Measurements from ENCODE around the gene SKI.

DNA sequence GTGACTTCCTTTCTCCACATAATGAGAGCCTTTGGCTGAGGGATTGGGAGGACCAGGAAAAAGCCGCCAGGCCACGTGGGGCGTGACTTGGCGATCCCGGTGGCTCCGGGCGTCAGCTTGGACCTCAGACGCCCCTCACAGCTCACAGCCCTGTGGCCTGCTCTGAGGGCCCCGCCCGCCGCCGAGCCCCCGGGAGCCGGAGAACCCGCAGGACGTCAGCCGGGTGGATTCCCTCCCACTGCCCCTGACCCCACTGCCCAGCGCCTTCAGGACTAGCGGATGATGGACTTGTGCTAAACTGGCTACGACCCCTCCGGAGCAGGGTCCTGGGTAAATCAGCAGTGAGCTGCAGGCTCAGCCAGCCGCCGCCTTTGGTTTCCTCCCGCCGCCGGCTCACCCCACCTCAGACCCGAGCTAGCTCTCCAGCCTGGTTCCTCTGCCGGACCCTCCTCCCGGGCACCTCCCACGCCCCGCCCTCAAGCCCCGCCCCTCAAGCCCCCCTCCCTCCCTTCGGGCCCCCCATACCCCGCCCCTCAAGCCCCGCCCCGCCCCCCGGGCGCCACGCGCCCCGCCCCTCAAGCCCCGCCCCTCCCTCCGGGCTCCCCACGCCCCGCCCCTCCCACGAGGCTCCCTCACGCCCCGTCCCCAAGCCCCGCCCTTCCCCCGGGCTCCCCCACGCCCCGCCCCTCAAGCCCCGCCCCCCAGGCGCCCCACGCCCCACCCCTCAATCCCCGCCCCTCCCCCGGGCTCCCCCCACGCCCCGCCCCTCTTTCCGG lies 23.5 kb upstream of the SKI start:
- TF ChIP-seq, protein P1, sequence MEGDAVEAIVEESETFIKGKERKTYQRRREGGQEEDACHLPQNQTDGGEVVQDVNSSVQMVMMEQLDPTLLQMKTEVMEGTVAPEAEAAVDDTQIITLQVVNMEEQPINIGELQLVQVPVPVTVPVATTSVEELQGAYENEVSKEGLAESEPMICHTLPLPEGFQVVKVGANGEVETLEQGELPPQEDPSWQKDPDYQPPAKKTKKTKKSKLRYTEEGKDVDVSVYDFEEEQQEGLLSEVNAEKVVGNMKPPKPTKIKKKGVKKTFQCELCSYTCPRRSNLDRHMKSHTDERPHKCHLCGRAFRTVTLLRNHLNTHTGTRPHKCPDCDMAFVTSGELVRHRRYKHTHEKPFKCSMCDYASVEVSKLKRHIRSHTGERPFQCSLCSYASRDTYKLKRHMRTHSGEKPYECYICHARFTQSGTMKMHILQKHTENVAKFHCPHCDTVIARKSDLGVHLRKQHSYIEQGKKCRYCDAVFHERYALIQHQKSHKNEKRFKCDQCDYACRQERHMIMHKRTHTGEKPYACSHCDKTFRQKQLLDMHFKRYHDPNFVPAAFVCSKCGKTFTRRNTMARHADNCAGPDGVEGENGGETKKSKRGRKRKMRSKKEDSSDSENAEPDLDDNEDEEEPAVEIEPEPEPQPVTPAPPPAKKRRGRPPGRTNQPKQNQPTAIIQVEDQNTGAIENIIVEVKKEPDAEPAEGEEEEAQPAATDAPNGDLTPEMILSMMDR (conservative IDR thresholded peaks at IDR 0.05; ENCODE audit: low read depth in 2 of 2): no peak
- TF ChIP-seq, protein P2, sequence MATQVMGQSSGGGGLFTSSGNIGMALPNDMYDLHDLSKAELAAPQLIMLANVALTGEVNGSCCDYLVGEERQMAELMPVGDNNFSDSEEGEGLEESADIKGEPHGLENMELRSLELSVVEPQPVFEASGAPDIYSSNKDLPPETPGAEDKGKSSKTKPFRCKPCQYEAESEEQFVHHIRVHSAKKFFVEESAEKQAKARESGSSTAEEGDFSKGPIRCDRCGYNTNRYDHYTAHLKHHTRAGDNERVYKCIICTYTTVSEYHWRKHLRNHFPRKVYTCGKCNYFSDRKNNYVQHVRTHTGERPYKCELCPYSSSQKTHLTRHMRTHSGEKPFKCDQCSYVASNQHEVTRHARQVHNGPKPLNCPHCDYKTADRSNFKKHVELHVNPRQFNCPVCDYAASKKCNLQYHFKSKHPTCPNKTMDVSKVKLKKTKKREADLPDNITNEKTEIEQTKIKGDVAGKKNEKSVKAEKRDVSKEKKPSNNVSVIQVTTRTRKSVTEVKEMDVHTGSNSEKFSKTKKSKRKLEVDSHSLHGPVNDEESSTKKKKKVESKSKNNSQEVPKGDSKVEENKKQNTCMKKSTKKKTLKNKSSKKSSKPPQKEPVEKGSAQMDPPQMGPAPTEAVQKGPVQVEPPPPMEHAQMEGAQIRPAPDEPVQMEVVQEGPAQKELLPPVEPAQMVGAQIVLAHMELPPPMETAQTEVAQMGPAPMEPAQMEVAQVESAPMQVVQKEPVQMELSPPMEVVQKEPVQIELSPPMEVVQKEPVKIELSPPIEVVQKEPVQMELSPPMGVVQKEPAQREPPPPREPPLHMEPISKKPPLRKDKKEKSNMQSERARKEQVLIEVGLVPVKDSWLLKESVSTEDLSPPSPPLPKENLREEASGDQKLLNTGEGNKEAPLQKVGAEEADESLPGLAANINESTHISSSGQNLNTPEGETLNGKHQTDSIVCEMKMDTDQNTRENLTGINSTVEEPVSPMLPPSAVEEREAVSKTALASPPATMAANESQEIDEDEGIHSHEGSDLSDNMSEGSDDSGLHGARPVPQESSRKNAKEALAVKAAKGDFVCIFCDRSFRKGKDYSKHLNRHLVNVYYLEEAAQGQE (IDR thresholded peaks at IDR 0.05; ENCODE audit: unreplicated experiment): no peak
- TF ChIP-seq, protein P3, sequence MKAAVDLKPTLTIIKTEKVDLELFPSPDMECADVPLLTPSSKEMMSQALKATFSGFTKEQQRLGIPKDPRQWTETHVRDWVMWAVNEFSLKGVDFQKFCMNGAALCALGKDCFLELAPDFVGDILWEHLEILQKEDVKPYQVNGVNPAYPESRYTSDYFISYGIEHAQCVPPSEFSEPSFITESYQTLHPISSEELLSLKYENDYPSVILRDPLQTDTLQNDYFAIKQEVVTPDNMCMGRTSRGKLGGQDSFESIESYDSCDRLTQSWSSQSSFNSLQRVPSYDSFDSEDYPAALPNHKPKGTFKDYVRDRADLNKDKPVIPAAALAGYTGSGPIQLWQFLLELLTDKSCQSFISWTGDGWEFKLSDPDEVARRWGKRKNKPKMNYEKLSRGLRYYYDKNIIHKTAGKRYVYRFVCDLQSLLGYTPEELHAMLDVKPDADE (IDR thresholded peaks at IDR 0.05): no peak
- TF ChIP-seq EZH2 (IDR thresholded peaks at IDR 0.05; ENCODE audit: low read depth, unreplicated experiment) (no peak), POLR2AphosphoS5 (IDR thresholded peaks at IDR 0.05; ENCODE audit: low read depth) (peak; percentile 69), CREB1 (CRISPR knock-in tag; IDR thresholded peaks at IDR 0.05; ENCODE audit: low read depth) (no peak), EZH2phosphoT487 (IDR thresholded peaks at IDR 0.05; ENCODE audit: unreplicated experiment) (no peak), ZNF114 (CRISPR knock-in tag; IDR thresholded peaks at IDR 0.05) (no peak), NANOG (IDR thresholded peaks at IDR 0.05; ENCODE audit: borderline replicate concordance) (no peak)
- TF ChIP-seq, protein P4, sequence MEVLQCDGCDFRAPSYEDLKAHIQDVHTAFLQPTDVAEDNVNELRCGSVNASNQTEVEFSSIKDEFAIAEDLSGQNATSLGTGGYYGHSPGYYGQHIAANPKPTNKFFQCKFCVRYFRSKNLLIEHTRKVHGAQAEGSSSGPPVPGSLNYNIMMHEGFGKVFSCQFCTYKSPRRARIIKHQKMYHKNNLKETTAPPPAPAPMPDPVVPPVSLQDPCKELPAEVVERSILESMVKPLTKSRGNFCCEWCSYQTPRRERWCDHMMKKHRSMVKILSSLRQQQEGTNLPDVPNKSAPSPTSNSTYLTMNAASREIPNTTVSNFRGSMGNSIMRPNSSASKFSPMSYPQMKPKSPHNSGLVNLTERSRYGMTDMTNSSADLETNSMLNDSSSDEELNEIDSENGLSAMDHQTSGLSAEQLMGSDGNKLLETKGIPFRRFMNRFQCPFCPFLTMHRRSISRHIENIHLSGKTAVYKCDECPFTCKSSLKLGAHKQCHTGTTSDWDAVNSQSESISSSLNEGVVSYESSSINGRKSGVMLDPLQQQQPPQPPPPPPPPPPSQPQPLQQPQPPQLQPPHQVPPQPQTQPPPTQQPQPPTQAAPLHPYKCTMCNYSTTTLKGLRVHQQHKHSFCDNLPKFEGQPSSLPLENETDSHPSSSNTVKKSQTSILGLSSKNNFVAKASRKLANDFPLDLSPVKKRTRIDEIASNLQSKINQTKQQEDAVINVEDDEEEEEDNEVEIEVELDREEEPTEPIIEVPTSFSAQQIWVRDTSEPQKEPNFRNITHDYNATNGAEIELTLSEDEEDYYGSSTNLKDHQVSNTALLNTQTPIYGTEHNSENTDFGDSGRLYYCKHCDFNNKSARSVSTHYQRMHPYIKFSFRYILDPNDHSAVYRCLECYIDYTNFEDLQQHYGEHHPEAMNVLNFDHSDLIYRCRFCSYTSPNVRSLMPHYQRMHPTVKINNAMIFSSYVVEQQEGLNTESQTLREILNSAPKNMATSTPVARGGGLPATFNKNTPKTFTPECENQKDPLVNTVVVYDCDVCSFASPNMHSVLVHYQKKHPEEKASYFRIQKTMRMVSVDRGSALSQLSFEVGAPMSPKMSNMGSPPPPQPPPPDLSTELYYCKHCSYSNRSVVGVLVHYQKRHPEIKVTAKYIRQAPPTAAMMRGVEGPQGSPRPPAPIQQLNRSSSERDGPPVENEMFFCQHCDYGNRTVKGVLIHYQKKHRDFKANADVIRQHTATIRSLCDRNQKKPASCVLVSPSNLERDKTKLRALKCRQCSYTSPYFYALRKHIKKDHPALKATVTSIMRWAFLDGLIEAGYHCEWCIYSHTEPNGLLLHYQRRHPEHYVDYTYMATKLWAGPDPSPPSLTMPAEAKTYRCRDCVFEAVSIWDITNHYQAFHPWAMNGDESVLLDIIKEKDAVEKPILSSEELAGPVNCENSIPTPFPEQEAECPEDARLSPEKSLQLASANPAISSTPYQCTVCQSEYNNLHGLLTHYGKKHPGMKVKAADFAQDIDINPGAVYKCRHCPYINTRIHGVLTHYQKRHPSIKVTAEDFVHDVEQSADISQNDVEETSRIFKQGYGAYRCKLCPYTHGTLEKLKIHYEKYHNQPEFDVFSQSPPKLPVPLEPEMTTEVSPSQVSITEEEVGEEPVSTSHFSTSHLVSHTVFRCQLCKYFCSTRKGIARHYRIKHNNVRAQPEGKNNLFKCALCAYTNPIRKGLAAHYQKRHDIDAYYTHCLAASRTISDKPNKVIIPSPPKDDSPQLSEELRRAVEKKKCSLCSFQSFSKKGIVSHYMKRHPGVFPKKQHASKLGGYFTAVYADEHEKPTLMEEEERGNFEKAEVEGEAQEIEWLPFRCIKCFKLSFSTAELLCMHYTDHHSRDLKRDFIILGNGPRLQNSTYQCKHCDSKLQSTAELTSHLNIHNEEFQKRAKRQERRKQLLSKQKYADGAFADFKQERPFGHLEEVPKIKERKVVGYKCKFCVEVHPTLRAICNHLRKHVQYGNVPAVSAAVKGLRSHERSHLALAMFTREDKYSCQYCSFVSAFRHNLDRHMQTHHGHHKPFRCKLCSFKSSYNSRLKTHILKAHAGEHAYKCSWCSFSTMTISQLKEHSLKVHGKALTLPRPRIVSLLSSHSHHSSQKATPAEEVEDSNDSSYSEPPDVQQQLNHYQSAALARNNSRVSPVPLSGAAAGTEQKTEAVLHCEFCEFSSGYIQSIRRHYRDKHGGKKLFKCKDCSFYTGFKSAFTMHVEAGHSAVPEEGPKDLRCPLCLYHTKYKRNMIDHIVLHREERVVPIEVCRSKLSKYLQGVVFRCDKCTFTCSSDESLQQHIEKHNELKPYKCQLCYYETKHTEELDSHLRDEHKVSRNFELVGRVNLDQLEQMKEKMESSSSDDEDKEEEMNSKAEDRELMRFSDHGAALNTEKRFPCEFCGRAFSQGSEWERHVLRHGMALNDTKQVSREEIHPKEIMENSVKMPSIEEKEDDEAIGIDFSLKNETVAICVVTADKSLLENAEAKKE (CRISPR knock-in tag; IDR thresholded peaks at IDR 0.05): no peak

Measured in GM23338 (cell line).